Mesenchymal stem cell (in vitro differentiated cells and primary cell): ENCODE measurements around the gene LPAR3.

Experiments
- DNase-seq: peaks from one replicate; pipeline ENCODE4 v3.0.0-alpha.2; 2013
- H2AFZ ChIP-seq: one replicate; pipeline ENCODE4 v1.6.1; 2013; ENCODE audit warnings: low read depth, mild to moderate bottlenecking, control low read depth, inconsistent platforms, low read length, moderate library complexity
- H2AK5ac ChIP-seq: 2 replicates; pipeline ENCODE4 v1.6.1; 2013; ENCODE audit warnings: low read length, moderate library complexity, mild to moderate bottlenecking, inconsistent platforms; ENCODE audit not compliant: severe bottlenecking
- H2BK120ac ChIP-seq: one replicate; pipeline ENCODE4 v1.6.1; 2013; ENCODE audit warnings: low read depth, mild to moderate bottlenecking, inconsistent platforms, low read length, moderate library complexity
- H2BK12ac ChIP-seq, 2 experiments: one replicate each; pipeline ENCODE4 v1.6.1; 2013; ENCODE audit warnings: inconsistent platforms in 2 of 2, low read length in 2 of 2, mild to moderate bottlenecking in 2 of 2, moderate library complexity in 2 of 2, control low read depth in 1 of 2
- H2BK15ac ChIP-seq: one replicate; pipeline ENCODE4 v1.6.1; 2013; ENCODE audit warnings: mild to moderate bottlenecking, low read depth, inconsistent platforms; ENCODE audit not compliant: poor library complexity, severe bottlenecking
- H2BK5ac ChIP-seq: 2 replicates; pipeline ENCODE4 v1.6.1; 2013; ENCODE audit warnings: low read depth, mild to moderate bottlenecking, low read length, control low read depth, inconsistent platforms; ENCODE audit not compliant: poor library complexity, severe bottlenecking
- H3K14ac ChIP-seq, 2 experiments: one replicate each; pipeline ENCODE4 v1.6.1; 2013; ENCODE audit warnings: inconsistent platforms in 2 of 2, low read length in 2 of 2, control low read depth in 1 of 2, mild to moderate bottlenecking in 1 of 2, moderate library complexity in 1 of 2
- H3K18ac ChIP-seq, 2 experiments: one replicate each; pipeline ENCODE4 v1.6.1; 2013; ENCODE audit warnings: inconsistent platforms in 2 of 2, low read length in 2 of 2, control low read depth in 1 of 2, low read depth in 1 of 2, mild to moderate bottlenecking in 1 of 2
- H3K23ac ChIP-seq, 2 experiments: one replicate each; pipeline ENCODE4 v1.6.1; 2013; ENCODE audit warnings: inconsistent platforms in 2 of 2, low read length in 2 of 2, mild to moderate bottlenecking in 2 of 2, moderate library complexity in 2 of 2, control low read depth in 1 of 2
- H3K27ac ChIP-seq: 2 replicates; pipeline ENCODE4 v1.5.1; 2013; ENCODE audit warnings: mild to moderate bottlenecking, moderate library complexity, low read length, control low read depth, inconsistent platforms; ENCODE audit not compliant: poor library complexity, severe bottlenecking
- H3K27me3 ChIP-seq, 2 experiments: 2 replicates each; pipeline versions ENCODE4 v1.6.1 to v1.7.0; 2013; ENCODE audit warnings: low read length in 2 of 2, mild to moderate bottlenecking in 2 of 2, moderate library complexity in 2 of 2, control low read depth in 1 of 2, inconsistent platforms in 1 of 2; ENCODE audit not compliant: control insufficient read depth in 1 of 2, insufficient read depth in 1 of 2
- H3K36me3 ChIP-seq, 2 experiments: 2 replicates each; pipeline versions ENCODE4 v1.6.1 to v1.7.0; 2013; ENCODE audit warnings: low read length in 2 of 2, control low read depth in 1 of 2, inconsistent platforms in 1 of 2, low read depth in 1 of 2, mild to moderate bottlenecking in 1 of 2; ENCODE audit not compliant: insufficient read depth in 2 of 2, control insufficient read depth in 1 of 2
- H3K4ac ChIP-seq, 2 experiments: one replicate each; pipeline ENCODE4 v1.6.1; 2013; ENCODE audit warnings: inconsistent platforms in 2 of 2, low read length in 2 of 2, mild to moderate bottlenecking in 2 of 2, moderate library complexity in 2 of 2, control low read depth in 1 of 2, low read depth in 1 of 2
- H3K4me1 ChIP-seq: 2 replicates; pipeline ENCODE4 v1.6.1; 2013; ENCODE audit warnings: low read depth, low read length, control low read depth; ENCODE audit not compliant: control insufficient read depth, insufficient read depth
- H3K4me2 ChIP-seq: 2 replicates; pipeline ENCODE4 v1.6.1; 2013; ENCODE audit warnings: low read length, mild to moderate bottlenecking, inconsistent platforms; ENCODE audit not compliant: poor library complexity, severe bottlenecking
- H3K4me3 ChIP-seq, 2 experiments: 2 replicates each; pipeline versions ENCODE4 v1.5.1 to v1.7.0; 2013; ENCODE audit warnings: low read length in 2 of 2, mild to moderate bottlenecking in 2 of 2, control low read depth in 1 of 2, low read depth in 1 of 2; ENCODE audit not compliant: insufficient read depth in 1 of 2
- H3K79me1 ChIP-seq: replicated peaks from 2 replicates; pipeline ENCODE4 v1.6.1; 2013; ENCODE audit warnings: mild to moderate bottlenecking, control low read depth, low read length, inconsistent platforms; ENCODE audit not compliant: poor library complexity, severe bottlenecking
- H3K9ac ChIP-seq: 2 replicates; pipeline ENCODE4 v1.7.0; 2013; ENCODE audit warnings: mild to moderate bottlenecking, low read length, moderate library complexity
- H3K9me3 ChIP-seq: 2 replicates; pipeline ENCODE4 v1.7.0; 2013; ENCODE audit warnings: mild to moderate bottlenecking, low read length; ENCODE audit not compliant: control insufficient read depth
- H4K8ac ChIP-seq: one replicate; pipeline ENCODE4 v1.6.1; 2013; ENCODE audit warnings: inconsistent platforms, mild to moderate bottlenecking, low read length, moderate library complexity
- H4K91ac ChIP-seq: one replicate; pipeline ENCODE4 v1.6.1; 2013; ENCODE audit warnings: mild to moderate bottlenecking, low read length, inconsistent platforms
- WGBS: methylation state at CpG from one replicate; pipeline ENCODE4 v1.1.7; 2013; ENCODE audit warnings: mixed read lengths; 5-methylcytosine and 5-hydroxymethylcytosine counted together

Gene LPAR3

GRCh38 chr1:84930329-84930728 is 37.3 kb upstream of the LPAR3 start:
- Histone ChIP-seq H3K18ac (no peak overlapping the region), H2BK120ac (no peak overlapping the region), H2AFZ (no peak overlapping the region), H3K27ac (no peak overlapping the region), H3K4me1 (no peaks in the 10 kb centered on the region), H3K23ac (no peak overlapping the region), H2BK12ac (no peak overlapping the region), H3K36me3 (no peaks in the 10 kb centered on the region), H4K8ac (no peak overlapping the region), H3K4me2 (no peak overlapping the region), H3K79me1 (no peaks in the 10 kb centered on the region), H4K91ac (no peak overlapping the region), H2AK5ac (no peak overlapping the region), H3K4me3 (no peak overlapping the region), H3K9ac (no peak overlapping the region), H3K27me3 (peaks cover 6 to 57% of the 10 kb centered on the region in 2 experiments), H3K4ac (no peak overlapping the region), H2BK15ac (no peak overlapping the region), H2BK5ac (no peak overlapping the region), H3K14ac (no peak overlapping the region), H3K9me3 (no peaks in the 10 kb centered on the region)
- DNase-seq = no peak
- WGBS = 84% methylated on average over 4 of the region's 4 CpGs

GRCh38 chr1:84929581-84929980 is 36.6 kb upstream of the LPAR3 start:
- Histone ChIP-seq H3K27me3 (peaks cover 6 to 50% of the 10 kb centered on the region in 2 experiments), H3K36me3 (no peaks in the 10 kb centered on the region), H3K79me1 (no peaks in the 10 kb centered on the region), H2BK15ac (no peak overlapping the region), H3K23ac (no peak overlapping the region), H3K27ac (no peak overlapping the region), H3K9ac (no peak overlapping the region), H3K4ac (no peak overlapping the region), H2AK5ac (no peak overlapping the region), H4K91ac (no peak overlapping the region), H3K4me2 (no peak overlapping the region), H3K9me3 (no peaks in the 10 kb centered on the region), H3K18ac (no peak overlapping the region), H2BK5ac (no peak overlapping the region), H2BK120ac (no peak overlapping the region), H3K4me3 (no peak overlapping the region), H3K14ac (no peak overlapping the region), H4K8ac (no peak overlapping the region), H2BK12ac (no peak overlapping the region), H2AFZ (no peak overlapping the region), H3K4me1 (no peaks in the 10 kb centered on the region)
- no peak for DNase-seq
- no CpG with 5 or more reads among the region's 1 CpG for WGBS

GRCh38 chr1:84928979-84929378 is 36.0 kb upstream of the LPAR3 start:
- H2BK15ac ChIP-seq = no peak overlapping the region
- H3K79me1 ChIP-seq = no peaks in the 10 kb centered on the region
- H3K9ac ChIP-seq = no peak overlapping the region
- no peak overlapping the region for H2BK120ac ChIP-seq
- no peak overlapping the region for H3K4me2 ChIP-seq
- WGBS = 37% methylated on average over 3 of the region's 4 CpGs
- no peak overlapping the region for H2BK5ac ChIP-seq
- no peak overlapping the region for H4K8ac ChIP-seq
- no peak overlapping the region for H4K91ac ChIP-seq
- H3K36me3 ChIP-seq = no peaks in the 10 kb centered on the region
- no peak overlapping the region for H2AFZ ChIP-seq
- no peak overlapping the region for H3K4ac ChIP-seq
- H3K14ac ChIP-seq = no peak overlapping the region
- no peak overlapping the region for H3K23ac ChIP-seq
- no peak overlapping the region for H2BK12ac ChIP-seq
- peak; percentile 3 for DNase-seq
- H3K18ac ChIP-seq = no peak overlapping the region
- no peak overlapping the region for H3K4me3 ChIP-seq
- no peaks in the 10 kb centered on the region for H3K9me3 ChIP-seq
- H3K27me3 ChIP-seq = peaks cover 6 to 48% of the 10 kb centered on the region in 2 experiments
- no peaks in the 10 kb centered on the region for H3K4me1 ChIP-seq
- H2AK5ac ChIP-seq = no peak overlapping the region
- H3K27ac ChIP-seq = no peak overlapping the region

- Histone ChIP-seq H4K91ac (no peak overlapping the region), H3K27ac (no peak overlapping the region), H2BK12ac (no peak overlapping the region), H3K79me1 (no peaks in the 10 kb centered on the region), H2AFZ (no peak overlapping the region), H3K14ac (no peak overlapping the region), H4K8ac (no peak overlapping the region), H3K9me3 (no peaks in the 10 kb centered on the region), H3K27me3 (peaks cover 8 to 31% of the 10 kb centered on the region in 2 experiments), H2BK15ac (no peak overlapping the region), H3K18ac (no peak overlapping the region), H3K4me2 (no peak overlapping the region), H2BK120ac (no peak overlapping the region), H3K36me3 (no peaks in the 10 kb centered on the region), H3K4me3 (no peak overlapping the region), H3K4ac (no peak overlapping the region), H3K9ac (no peak overlapping the region), H3K23ac (no peak overlapping the region), H2BK5ac (no peak overlapping the region), H3K4me1 (no peaks in the 10 kb centered on the region), H2AK5ac (no peak overlapping the region)
- no peak for DNase-seq
- WGBS = 88% methylated on average over 3 of the region's 3 CpGs
Measured at GRCh38 chr1:84923317-84923716, 30.3 kb upstream of the LPAR3 start.
